GM12878 (cell line): ENCODE results near the gene HIVEP1. TPM values are rescaled to one million over a fixed set of nuclear protein-coding genes. Genes with fewer than 3 reads are reported as not detected.
A peak's percentile ranks its signal among the peaks of the same experiment; 100 is the strongest.

Source experiments
- BCL11A ChIP-seq: IDR thresholded peaks from 2 replicates; pipeline ENCODE4 v1.6.1; 2011; ENCODE audit warnings: low read depth, low read length
- BCL3 ChIP-seq: IDR thresholded peaks from 2 replicates; pipeline ENCODE4 v1.6.1; 2011; ENCODE audit warnings: borderline replicate concordance, low read depth, mild to moderate bottlenecking, moderate library complexity, low read length; ENCODE audit not compliant: insufficient read depth, poor library complexity, severe bottlenecking
- IKZF2 ChIP-seq, 2 experiments: fragments of 450-650 bp; IDR thresholded peaks; 2 replicates each; pipeline ENCODE4 v1.6.1; 2017; ENCODE audit warnings: mild to moderate bottlenecking in 2 of 2, moderate library complexity in 2 of 2
- IRF5 ChIP-seq: fragments of 450-650 bp; IDR thresholded peaks from 2 replicates; pipeline ENCODE4 v1.6.1; 2017; ENCODE audit warnings: borderline replicate concordance
- MTA3 ChIP-seq: IDR thresholded peaks from 2 replicates; pipeline ENCODE4 v1.6.1; 2012; ENCODE audit warnings: low read length, inconsistent platforms, borderline replicate concordance
- RUNX3 ChIP-seq: IDR thresholded peaks from 2 replicates; pipeline ENCODE4 v1.6.1; 2012; ENCODE audit warnings: low read length, inconsistent platforms
- USF2 ChIP-seq: IDR thresholded peaks from 2 replicates; pipeline ENCODE4 v1.6.1; 2011; ENCODE audit warnings: low read depth, low read length, improper control_type of control experiment, borderline replicate concordance
- ZNF687 ChIP-seq: fragments of 450-650 bp; IDR thresholded peaks from 2 replicates; pipeline ENCODE4 v1.6.1; 2017; ENCODE audit warnings: mild to moderate bottlenecking, moderate library complexity
- polyA plus RNA-seq, 11 experiments: library from polyadenylated mRNA; depleted of rRNA in 4 of 11; unstranded in 6 of 11; stranded (reverse) in 5 of 11; fragments of >200 nt; fragmentation: Nextera tagmentation in 4 of 11; fragmentation: Illumina TruSeq in 1 of 11; extraction: Ambion mirVana in 4 of 11; extraction: Trizol in 1 of 11; gene quantifications; 1 replicate in 1 of 11; 2 replicates in 10 of 11; pipeline versions ENCODE4 v1.2.1 to v1.2.3, GENCODE V29; 2011 to 2016; ENCODE audit warnings: inconsistent platforms in 2 of 11, missing spikeins in 2 of 11, low read depth in 1 of 11
- total RNA-seq, 4 experiments: library from RNA; depleted of rRNA in 3 of 4; stranded (reverse); fragments of >200 nt in 3 of 4; fragmentation: Illumina TruSeq in 1 of 4; extraction: Trizol in 1 of 4; gene quantifications; 2 replicates each; pipeline versions ENCODE4 v1.2.1 to v1.2.3, GENCODE V29; 2013 to 2021

HIVEP1 gene
- total and polyA plus RNA-seq, 10 of the 15 experiments (the other 5 are each of a cell fraction or from before 2014, with no cell fraction given) = 4.3 to 37.5 (median 21.6) TPM

GRCh38 chr6:12047304-12047703 is 35.2 kb downstream of the HIVEP1 start (continued):
- no peak for TF ChIP-seq IRF5
- TF ChIP-seq USF2 = no peak
- TF ChIP-seq BCL3 = no peak
- peak; percentile 84 for TF ChIP-seq ZNF687
- no peak for TF ChIP-seq BCL11A
- TF ChIP-seq RUNX3 = no peak
- peak in 1 of 2 experiments; percentile 22; a peak in 1 of 4 replicates for TF ChIP-seq IKZF2 (IDR thresholded peaks at IDR 0.05)
- no peak for TF ChIP-seq MTA3
